Subcutaneous adipose tissue (tissue), 4 donors: Measurements from ENCODE around the gene CCDC142. TPM values are rescaled to one million over a fixed set of nuclear protein-coding genes. Genes with fewer than 3 reads are reported as not detected.

Experiments
- total RNA-seq, 4 donors: library from RNA; depleted of rRNA; stranded (reverse); fragments of >200 nt; gene quantifications; one replicate each; pipeline ENCODE4 v1.1.0, GENCODE V29; 2016
- TF ChIP-seq, protein P1 (sequence below): fragments of 450-650 bp; IDR thresholded peaks from one replicate; pipeline ENCODE4 v1.5.1; 2016; ENCODE audit warnings: low read depth, mild to moderate bottlenecking, control low read depth, antibody characterized with exemption, moderate library complexity

The CCDC142 gene
- total RNA-seq, 4 donors from 2014 or later = 10.4 to 30.0 (median 16.8) TPM

DNA sequence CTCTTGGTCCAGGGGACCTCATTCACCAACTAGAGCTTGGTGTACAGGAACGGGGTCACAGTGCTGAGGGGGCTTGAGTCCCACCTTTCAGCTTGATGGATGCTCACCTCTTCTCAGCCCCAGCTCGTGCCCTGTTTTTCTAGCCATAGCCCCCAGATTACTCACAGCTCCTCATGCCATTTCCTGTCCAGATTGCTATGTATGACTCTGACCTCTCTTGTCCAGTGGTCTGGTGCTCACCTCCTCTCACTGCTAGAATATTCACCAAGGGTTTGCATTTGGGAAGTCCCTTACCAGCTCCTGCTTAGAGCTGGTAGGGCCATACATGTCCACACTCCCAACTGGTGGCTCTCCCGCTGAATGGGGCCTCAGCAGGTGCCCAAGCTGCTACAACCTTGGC lies 10.7 kb upstream of the CCDC142 start:
- TF ChIP-seq, protein P1, sequence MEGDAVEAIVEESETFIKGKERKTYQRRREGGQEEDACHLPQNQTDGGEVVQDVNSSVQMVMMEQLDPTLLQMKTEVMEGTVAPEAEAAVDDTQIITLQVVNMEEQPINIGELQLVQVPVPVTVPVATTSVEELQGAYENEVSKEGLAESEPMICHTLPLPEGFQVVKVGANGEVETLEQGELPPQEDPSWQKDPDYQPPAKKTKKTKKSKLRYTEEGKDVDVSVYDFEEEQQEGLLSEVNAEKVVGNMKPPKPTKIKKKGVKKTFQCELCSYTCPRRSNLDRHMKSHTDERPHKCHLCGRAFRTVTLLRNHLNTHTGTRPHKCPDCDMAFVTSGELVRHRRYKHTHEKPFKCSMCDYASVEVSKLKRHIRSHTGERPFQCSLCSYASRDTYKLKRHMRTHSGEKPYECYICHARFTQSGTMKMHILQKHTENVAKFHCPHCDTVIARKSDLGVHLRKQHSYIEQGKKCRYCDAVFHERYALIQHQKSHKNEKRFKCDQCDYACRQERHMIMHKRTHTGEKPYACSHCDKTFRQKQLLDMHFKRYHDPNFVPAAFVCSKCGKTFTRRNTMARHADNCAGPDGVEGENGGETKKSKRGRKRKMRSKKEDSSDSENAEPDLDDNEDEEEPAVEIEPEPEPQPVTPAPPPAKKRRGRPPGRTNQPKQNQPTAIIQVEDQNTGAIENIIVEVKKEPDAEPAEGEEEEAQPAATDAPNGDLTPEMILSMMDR = no peak

DNA sequence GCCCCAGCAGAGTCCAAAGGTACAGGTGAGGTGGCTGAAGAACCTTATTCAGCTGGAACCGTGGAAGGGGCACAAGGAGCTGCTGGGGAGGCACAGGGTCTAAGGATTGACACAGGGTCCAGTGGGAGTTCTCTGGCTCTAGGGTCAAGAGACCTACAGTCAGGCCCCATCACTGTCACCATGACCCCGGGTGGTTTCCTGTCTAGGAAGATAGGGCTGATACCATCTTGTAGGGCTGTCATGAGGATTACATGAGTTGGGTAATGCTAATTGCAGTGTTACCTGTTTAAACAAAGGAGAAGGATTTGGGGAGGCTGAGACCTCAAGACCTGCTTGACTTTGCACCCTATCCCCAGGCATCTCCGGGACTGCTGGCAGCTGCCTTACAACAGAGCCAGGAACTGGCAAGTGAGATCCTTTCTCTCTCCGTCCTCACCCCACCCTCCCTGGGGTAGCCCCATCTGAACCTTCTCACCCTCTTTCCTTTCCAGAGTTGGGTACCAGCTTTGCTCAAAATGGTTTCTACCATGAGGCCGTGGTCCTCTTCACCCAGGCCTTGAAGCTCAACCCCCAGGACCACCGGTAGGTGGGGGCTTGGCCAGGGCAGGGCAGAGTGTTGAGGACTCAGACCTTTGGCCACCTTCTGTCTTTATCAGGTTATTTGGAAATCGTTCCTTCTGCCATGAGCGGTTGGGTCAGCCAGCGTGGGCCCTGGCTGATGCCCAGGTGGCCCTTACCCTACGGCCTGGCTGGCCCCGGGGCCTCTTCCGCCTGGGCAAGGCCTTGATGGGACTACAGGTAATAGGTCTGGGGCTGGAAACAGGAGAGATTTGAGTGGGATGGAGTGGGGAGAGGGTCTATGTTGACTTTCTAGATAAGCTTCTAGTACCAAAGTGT lies 9.1 kb upstream of the CCDC142 start:
- TF ChIP-seq, protein P1 = no peak

DNA sequence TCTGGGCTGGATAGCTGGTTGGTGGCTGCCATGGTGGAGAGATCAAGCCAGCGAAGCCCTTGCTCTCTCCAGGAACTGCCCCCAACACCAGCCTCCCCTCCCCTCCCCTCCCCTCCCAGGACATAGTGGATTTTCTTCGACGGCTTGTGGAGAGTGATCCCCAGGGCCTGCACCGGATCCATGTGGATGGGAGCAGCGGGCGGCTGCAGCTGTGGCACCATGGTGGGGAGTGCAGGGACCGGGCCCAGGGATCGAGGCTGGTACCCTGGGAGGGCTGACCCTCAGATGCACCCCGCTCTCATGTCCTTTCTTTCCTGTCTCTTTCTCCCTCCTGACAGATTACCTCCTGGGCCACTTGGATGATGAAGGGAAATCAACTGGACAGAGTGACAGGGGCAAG lies 7.1 kb upstream of the CCDC142 start:
- TF ChIP-seq, protein P1 = no peak

DNA sequence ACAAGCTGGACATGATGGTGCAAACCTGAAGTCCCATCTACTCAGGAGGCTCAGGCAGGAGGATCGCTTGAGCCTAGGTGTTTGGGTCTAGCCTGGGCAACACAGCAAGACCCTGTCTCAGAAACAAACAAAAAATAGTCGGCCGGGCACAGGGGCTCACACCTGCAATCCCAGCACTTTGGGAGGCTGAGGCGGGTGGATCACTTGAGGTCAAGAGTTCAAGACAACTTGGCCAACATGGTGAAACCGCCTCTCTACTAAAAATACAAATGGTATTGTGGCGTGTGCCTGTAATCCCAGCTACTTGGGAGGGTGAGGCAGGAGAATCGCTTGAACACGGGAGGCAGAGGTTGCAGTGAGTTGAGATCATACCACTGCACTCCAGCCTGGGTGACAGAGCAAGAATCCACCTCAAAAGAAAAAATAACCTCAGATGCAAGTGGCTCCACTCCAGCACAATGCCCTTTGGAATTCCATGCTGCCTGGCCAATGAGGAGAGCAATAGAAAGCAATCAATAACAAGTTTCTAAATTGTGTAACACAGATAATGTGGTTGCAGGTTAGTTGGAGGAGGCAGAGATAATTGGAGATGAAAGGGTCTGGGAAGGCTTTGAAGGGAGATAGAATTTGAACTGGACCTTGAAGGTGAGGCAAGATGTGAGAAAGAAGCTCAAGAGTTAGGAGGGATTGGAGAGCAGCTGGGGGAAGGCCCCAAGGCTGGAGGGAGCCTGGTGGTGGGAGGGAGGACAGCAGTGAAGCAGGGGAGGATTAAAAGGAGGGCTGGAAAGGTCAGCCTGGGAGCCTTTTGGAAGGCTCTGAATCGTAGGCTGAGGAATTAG lies 6.1 kb upstream of the CCDC142 start:
- TF ChIP-seq, protein P1 = no peak

DNA sequence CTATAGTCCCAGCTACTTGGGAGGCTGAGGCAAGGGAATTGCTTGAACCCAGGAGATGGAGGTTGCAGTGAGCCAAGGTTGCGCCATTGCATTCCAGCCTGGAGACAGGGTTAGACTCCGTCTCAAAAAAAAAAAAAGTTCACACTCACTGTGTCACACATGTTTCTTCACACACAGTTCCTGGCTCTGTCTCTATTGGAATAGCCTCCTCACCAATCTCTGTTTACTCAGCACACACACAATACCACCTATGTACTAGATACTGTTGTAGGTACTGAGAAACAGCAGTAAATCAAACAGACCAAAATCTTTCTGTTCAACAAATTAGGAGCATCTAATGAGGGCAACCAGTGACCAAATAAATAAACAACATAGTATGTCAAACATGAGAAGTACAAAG lies 3.3 kb upstream of the CCDC142 start:
- TF ChIP-seq, protein P1 = no peak

DNA sequence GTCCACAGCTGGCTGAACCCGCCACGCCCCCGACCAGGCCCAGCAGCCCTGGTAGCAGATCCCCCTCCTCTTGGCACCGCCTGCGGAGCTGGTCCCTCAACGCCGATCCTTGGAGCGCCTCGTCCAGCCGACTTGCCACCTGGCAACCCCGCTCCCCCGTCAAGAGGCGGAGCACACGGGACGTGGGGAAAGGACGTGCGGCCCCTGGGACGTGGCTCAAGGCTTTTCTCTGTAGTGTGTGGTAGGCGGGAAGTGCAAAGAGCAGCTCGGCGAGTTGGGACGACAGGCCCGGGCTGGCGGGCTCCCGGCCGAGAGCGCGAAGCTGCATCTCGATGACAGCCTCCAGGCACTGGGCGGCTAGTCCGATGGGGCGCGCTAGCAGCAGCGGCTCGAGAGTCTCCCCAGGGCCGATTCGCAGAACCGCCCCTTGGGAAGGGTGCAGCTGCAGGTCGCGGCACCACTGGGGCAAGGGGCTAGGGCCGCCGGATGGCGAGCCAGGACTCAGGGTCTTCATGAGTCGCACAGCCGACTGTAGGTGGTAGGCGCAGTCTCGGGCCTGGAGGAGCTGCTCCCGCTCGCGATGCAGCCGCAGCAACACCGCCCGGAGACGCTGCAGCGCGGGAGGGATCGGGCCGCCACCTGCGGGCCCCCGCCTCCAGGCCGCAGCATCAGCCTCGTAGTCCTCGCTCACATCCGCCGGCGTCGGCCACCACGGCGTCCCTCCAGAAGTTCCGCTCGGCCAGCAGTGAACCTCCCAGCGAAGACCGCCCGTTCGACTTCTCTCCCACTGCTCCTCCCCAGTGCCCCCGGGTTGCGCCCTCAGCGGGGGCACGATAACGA lies 617 bp downstream of the CCDC142 start:
- TF ChIP-seq, protein P1 = no peak
